ENCODE results near the gene STATH.
"Not testable (repeated sequence)": the region's sequence is repeated elsewhere in the genome, so short reads cannot be mapped to it uniquely, and the experiment has no call there.

DNA sequence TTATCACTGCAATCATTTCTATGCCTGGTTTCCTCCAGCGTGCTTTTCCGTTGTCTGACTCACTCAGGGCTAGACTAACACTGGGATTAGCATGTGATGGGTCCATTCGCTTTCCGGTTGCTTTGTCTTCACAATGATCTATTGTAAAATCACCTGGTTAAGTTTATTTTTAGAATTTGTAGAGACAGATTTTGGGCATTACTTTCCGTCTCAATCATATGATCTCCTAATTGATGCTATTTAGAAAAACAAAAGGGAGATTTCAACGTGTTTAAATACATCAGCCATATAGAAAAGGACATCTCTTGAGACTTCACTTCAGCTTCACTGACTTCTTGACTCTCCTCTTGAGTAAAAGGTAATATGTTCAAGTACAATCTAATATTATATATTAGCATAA lies 54.4 kb downstream of the STATH start, which contains the start of gene HTN1:
- not testable (repeated sequence) for TF ChIP-seq CREB1 (IDR thresholded peaks at IDR 0.05); EZH2 (IDR thresholded peaks at IDR 0.05; ENCODE audit: low read depth, low read length, severe bottlenecking); TBP (IDR thresholded peaks at IDR 0.05; ENCODE audit: low read depth, low read length); POLR2A (IDR thresholded peaks at IDR 0.05; ENCODE audit: control extremely low read depth in 1 of 2, low read depth in 2 of 2, low read length in 2 of 2); KDM5A (IDR thresholded peaks at IDR 0.05; ENCODE audit: low read length); CTCF (IDR thresholded peaks at IDR 0.05; ENCODE audit: control extremely low read depth in 1 of 3, insufficient read depth in 1 of 3, low read depth in 1 of 3, low read length in 3 of 3)
- TF ChIP-seq, protein P1, sequence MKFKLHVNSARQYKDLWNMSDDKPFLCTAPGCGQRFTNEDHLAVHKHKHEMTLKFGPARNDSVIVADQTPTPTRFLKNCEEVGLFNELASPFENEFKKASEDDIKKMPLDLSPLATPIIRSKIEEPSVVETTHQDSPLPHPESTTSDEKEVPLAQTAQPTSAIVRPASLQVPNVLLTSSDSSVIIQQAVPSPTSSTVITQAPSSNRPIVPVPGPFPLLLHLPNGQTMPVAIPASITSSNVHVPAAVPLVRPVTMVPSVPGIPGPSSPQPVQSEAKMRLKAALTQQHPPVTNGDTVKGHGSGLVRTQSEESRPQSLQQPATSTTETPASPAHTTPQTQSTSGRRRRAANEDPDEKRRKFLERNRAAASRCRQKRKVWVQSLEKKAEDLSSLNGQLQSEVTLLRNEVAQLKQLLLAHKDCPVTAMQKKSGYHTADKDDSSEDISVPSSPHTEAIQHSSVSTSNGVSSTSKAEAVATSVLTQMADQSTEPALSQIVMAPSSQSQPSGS (IDR thresholded peaks at IDR 0.05; ENCODE audit: low read length), result not testable (repeated sequence)
